Activated CD8-positive, alpha-beta T cell treated with anti-CD3 and anti-CD28 coated beads for 36 hours (primary cell): ENCODE measurements around the gene TMPRSS9. TPM values are rescaled to one million over a fixed set of nuclear protein-coding genes. Genes with fewer than 3 reads are reported as not detected.

Experiments
- ATAC-seq: fragments of 200-7000 bp; cut with Tn5 transposase; one replicate; pipeline ENCODE4 v1.10.0; 2021; ENCODE audit warnings: mild to moderate bottlenecking, moderate library complexity
- CTCF ChIA-PET: fragments of 350-600 bp; sonication (Branson Sonifier 250); formaldehyde crosslinking; loops from one replicate; lab custom pipeline; 2021; ENCODE audit warnings: antibody characterized with exemption; lab: Charles Lee
- POLR2A ChIA-PET: fragments of 350-600 bp; sonication (Branson Sonifier 250); formaldehyde crosslinking; loops from one replicate; lab custom pipeline; 2021; ENCODE audit warnings: antibody characterized with exemption; lab: Charles Lee
- DNase-seq: peaks from one replicate; pipeline ENCODE4 v3.0.0-alpha.2; 2020
- H3K27ac Mint-ChIP-seq: one replicate; pipeline ENCODE4 v1.8.0; 2021; ENCODE audit warnings: mild to moderate bottlenecking, mixed read lengths
- H3K27me3 Mint-ChIP-seq: one replicate; pipeline ENCODE4 v1.8.0; 2021; ENCODE audit warnings: mixed read lengths
- H3K36me3 Mint-ChIP-seq: one replicate; pipeline ENCODE4 v1.8.0; 2021; ENCODE audit warnings: low read depth, mixed read lengths
- H3K4me1 Mint-ChIP-seq: one replicate; pipeline ENCODE4 v1.8.0; 2021; ENCODE audit warnings: low read depth, mixed read lengths
- H3K4me3 Mint-ChIP-seq: one replicate; pipeline ENCODE4 v1.8.0; 2021; ENCODE audit warnings: mild to moderate bottlenecking, moderate library complexity, mixed read lengths
- H3K9me3 Mint-ChIP-seq: one replicate; pipeline ENCODE4 v1.8.0; 2021; ENCODE audit warnings: mixed read lengths
- intact Hi-C: fragments of 100-400 bp; cut with micrococcal nuclease; formaldehyde crosslinking; loops from one replicate; pipeline ENCODE4 v1.10.0; 2022
- total RNA-seq, 2 experiments: library from RNA; stranded (reverse); gene quantifications; one replicate each; pipeline ENCODE4 v1.2.3, GENCODE V29; 2021
- TF ChIP-seq, protein P1 (sequence below): fragments of 200-600 bp; IDR thresholded peaks from one replicate; pipeline ENCODE4 v1.8.0; 2022; ENCODE audit warnings: antibody characterized with exemption, mild to moderate bottlenecking

Gene TMPRSS9
- total RNA-seq, 2 experiments from 2014 or later = not detected

- ATAC-seq (no peak), DNase-seq (no peak)
- CTCF ChIA-PET = no interaction called here
- Mint-ChIP-seq H3K4me3 (no peak overlapping the region), H3K4me1 (peaks cover 10% of the 10 kb centered on the region), H3K27me3 (no peaks in the 10 kb centered on the region), H3K36me3 (peaks cover 18% of the 10 kb centered on the region), H3K27ac (no peak overlapping the region), H3K9me3 (no peaks in the 10 kb centered on the region)
- intact Hi-C loops = no loop called here
- TF ChIP-seq, protein P1, sequence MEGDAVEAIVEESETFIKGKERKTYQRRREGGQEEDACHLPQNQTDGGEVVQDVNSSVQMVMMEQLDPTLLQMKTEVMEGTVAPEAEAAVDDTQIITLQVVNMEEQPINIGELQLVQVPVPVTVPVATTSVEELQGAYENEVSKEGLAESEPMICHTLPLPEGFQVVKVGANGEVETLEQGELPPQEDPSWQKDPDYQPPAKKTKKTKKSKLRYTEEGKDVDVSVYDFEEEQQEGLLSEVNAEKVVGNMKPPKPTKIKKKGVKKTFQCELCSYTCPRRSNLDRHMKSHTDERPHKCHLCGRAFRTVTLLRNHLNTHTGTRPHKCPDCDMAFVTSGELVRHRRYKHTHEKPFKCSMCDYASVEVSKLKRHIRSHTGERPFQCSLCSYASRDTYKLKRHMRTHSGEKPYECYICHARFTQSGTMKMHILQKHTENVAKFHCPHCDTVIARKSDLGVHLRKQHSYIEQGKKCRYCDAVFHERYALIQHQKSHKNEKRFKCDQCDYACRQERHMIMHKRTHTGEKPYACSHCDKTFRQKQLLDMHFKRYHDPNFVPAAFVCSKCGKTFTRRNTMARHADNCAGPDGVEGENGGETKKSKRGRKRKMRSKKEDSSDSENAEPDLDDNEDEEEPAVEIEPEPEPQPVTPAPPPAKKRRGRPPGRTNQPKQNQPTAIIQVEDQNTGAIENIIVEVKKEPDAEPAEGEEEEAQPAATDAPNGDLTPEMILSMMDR = no peak
- POLR2A ChIA-PET = interaction anchor here (1.0 to 3.5 kb wide), 3 partner anchors 14 to 32 kb away, joined by 3 to 31 read pairs (median 3); partner anchors contain the start of gene LMNB2
These were observed 64.9 kb downstream of the TMPRSS9 start for GRCh38 chr19:2424686-2425621.

GRCh38 chr19:2425622-2426581, 65.8 kb downstream of the TMPRSS9 start:
- H3K27me3 Mint-ChIP-seq = no peaks in the 10 kb centered on the region

GRCh38 chr19:2426611-2427428, 66.8 kb downstream of the TMPRSS9 start:
- H3K4me1 Mint-ChIP-seq = peaks cover 10% of the 10 kb centered on the region
- POLR2A ChIA-PET = interaction anchor here (0.6 to 3.5 kb wide), 17 partner anchors 12 to 349 kb away, joined by 3 to 31 read pairs (median 4); partner anchors contain the start of genes GADD45B and LMNB2
- H3K27ac Mint-ChIP-seq = peak overlapping the region; percentile 94
- peak; percentile 52 for DNase-seq
- H3K27me3 Mint-ChIP-seq = no peaks in the 10 kb centered on the region
- CTCF ChIA-PET = interaction anchor here (1.1 to 1.8 kb wide), 3 partner anchors 36 to 194 kb away, joined by 4 to 5 read pairs (median 5); no protein-coding TSS in a partner anchor
- H3K4me3 Mint-ChIP-seq = peak overlapping the region; percentile 82
- no peaks in the 10 kb centered on the region for H3K9me3 Mint-ChIP-seq
- peak; percentile 21 for ATAC-seq
- intact Hi-C loops = no loop called here
- H3K36me3 Mint-ChIP-seq = peaks cover 18% of the 10 kb centered on the region
- TF ChIP-seq, protein P1 = no peak

More at GRCh38 chr19:2425622-2426581, 65.8 kb downstream of the TMPRSS9 start:
- Mint-ChIP-seq H3K9me3 (no peaks in the 10 kb centered on the region), H3K36me3 (peaks cover 18% of the 10 kb centered on the region), H3K4me1 (peaks cover 10% of the 10 kb centered on the region), H3K27ac (peak overlapping the region; percentile 94), H3K4me3 (peak overlapping the region; percentile 82)
- CTCF ChIA-PET = no interaction called here
- TF ChIP-seq, protein P1 = no peak
- intact Hi-C loops = no loop called here
- ATAC-seq (no peak), DNase-seq (no peak)
- POLR2A ChIA-PET = interaction anchor here (0.7 to 3.5 kb wide), 9 partner anchors 14 to 350 kb away, joined by 3 to 31 read pairs (median 5); partner anchors contain the start of genes GADD45B and LMNB2
